Measurements from ENCODE around the gene RAD9A.

Gene RAD9A

DNA sequence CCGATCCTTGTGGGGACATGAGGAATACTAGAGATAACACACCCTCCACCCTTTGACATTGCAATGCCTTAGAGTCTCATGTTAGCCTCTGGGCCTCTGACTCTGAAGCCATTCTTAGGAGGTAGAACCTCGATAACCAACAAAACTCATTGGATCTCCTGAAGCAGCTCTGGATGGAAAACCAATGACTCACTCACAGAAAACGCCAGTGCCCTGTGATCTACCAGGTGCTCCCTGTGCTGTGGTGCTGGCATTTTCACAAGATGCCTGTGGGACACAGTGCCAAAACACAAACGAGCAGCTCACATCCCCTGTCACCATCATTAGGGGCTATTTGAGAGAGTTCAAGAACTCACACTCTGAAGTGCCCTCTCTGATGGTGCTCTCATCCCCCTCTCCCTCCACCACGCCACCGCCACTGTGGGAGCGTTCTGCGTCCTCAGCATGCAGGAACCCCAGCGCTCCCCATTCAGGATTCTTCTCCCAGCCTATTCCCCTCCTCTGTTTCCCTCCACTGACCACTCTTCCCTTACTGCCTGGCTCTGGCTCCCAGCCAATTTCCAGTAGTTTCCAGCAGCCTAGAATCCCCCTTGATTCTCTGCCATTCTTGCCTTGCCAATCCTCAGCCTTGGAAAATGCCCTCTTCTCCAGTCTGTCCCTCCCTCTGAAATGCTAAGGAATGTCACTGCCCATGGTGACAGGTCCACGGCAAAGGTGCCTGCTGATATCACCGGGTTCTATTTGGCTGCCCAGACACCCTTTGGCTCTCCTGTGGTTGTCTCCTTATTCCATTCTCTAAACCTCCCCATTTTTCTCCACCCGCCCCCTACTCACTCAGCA lies 33.7 kb upstream of the RAD9A start:
- no peak for DNase-seq

DNA sequence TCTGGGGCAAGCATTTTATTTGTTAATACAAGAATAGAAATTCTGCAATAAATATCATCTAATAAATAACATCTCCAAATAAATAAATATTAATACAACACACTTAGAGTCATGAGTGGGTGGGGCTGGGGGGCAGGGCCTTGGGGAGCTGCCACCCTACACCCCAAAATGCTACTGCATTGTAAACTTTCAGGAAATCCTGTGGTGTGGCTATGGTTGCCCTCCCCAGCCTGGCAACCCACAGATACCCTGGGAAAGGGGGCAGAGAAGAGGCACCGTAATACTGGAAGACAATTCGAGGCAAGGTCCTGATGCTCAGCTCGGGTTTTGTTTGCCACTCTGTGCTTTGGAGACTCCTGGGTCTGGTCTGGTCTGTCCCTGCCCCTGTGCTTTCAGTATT lies 27.6 kb upstream of the RAD9A start:
- DNase-seq: no peak

DNA sequence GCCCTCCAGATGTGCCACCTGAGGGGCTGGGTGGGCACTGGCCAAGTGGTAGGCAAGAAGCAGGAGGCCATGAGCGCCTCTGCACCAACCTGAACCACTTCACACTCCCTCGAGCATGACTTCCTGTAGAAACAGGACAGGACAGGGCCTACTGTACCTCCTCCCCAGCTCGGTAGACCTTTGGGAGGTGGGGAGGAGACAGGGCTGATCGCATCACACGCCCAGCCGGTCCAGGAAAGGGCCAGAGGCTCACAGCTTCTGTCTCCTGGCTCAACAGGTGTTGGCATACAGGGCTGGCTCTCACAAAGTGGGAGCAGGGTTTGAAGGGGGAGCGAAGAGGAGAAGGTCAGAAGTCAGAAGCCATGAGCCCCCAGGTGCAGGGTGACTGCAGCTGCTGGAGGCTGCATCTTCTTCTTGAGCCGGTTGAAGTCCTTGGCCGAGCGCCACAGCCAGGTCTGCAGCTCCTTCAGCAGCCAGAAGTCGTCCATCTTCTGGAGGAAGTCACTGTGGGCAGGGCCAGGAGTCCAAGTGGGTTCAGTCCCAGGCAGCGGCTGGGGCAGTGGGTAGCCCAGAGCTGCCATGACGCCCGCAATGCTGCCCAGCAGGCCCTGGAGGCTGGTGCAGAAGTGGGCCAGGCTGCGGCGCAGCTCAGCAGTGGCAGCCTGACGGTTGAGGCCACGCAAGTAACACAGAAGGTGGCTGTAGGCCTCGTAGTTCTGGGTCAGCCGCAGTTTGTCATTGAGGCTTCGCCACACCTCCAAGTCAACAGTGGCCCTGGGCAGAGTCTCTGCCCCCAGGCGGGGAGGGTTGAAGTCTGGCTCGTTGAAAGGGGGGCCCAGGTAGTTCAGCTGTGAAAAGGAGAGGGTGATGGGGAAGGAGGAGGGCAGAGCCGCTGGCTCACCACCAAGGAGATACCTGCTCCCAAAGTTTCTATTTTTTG lies 26.7 kb upstream of the RAD9A start:
- DNase-seq: no peak

DNA sequence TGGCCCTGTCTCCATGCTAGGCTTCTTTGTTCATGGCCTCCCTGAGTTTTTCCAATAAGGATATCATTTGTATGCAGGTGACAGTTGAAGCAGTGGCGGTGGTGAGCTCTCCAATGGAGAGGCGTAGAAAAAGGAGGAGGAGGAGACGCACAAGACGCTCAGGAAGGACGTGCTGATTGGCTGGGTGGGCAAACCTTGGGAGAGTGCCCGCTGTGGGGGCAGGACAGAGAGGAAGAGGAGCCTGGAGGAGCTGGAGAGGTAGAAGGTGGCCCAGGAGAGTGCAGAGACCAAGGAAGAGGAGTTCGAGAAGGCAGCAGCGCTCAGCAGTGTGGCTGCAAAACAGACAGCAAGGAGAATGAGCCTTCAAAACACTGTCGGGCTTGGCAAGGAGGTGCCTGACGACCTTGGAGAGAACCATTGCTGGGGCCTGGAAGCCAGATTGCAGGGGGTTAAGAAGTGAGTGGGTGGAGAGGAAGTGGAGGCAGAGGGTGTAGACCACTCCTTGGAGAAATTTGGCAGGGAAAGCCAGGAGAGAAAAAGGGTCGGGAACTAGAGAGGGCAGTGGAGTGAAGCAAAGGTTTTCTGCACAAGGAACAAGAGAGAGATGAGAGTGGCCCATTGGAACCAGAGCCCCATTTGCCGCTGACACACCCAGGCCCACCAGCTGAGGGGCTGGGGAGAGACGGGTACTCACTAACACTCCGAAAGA lies 25.9 kb upstream of the RAD9A start:
- DNase-seq: no peak

DNA sequence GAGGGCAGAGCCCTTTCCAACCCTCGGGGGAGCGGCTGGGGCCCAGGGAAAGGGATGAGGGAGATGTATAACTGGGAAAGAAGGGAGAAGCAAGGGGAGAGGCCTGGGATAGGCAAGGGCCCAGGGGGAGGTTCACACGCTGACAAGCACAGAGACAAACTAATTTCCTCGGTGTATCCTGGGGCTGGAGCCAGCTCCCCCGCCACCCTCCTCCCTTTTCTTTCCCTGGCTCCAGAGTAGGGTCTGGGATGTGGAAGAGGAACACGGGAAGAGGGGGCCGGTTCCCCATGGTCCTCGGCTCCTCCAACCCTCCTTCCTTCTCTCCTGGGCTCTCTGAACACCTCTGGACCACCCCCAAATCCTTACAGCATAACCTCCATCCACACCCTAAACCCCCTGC lies 25.2 kb upstream of the RAD9A start:
- DNase-seq: no peak

DNA sequence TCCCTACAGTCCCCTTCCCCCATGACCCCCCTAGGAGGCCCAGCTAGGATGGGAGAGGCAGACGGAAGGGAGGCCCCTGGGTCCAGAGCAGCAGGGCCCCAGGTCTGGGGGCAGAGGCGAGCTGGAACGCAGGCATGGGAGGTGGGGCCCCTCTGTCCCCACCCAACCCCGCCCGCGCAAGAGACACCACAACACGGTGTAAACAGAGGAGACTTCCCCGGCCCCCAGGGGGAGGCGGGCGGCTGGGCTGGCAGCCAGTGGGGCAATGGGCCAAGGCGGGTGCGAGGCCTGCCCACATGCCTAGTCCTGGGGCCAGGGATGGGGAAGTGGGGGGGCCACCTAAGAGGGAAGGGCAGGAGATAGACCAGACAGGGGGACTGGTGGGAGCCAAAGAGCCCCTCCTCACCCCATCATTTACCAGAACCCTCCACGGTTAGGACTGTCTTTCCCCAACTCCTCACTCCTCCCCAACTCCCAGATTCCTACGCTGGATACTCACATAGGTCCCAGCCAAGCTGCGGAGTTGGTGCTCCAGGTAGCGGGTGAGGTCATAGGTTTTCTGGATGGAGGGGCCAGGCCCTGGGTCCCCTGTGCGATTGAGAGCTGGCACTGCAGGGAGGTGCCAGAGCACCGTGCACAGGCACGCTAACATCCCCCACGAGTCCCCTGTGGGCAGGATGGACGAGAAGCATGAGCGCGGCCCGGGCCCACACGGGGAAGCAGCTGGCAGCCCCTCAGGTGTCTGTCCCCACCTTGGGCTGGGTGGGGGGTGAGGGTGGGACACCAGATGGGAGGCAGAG lies 24.6 kb upstream of the RAD9A start:
- DNase-seq: no peak

DNA sequence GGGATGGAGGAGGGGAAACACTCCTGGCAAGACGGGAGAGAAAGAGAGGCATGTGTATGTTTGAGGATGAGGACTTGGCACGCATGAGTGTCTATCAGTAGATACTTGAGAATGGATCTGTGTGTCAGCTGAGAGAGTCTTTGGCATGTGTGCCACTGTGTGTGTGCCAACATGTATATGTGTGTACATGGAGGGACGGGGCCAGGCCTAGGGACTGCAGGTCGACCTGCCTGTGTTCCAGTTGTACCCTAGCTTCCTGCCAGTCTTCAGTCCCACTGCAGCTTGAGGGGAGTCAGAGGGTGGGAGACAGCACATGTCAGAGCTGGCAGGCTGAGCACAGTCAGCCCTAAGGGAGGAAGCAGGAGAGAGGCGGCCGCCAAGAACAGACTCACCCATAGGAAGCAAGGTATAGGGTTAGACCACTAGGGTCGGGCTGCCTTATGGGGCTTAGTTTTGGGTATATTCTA lies 24.0 kb upstream of the RAD9A start:
- DNase-seq: no peak

DNA sequence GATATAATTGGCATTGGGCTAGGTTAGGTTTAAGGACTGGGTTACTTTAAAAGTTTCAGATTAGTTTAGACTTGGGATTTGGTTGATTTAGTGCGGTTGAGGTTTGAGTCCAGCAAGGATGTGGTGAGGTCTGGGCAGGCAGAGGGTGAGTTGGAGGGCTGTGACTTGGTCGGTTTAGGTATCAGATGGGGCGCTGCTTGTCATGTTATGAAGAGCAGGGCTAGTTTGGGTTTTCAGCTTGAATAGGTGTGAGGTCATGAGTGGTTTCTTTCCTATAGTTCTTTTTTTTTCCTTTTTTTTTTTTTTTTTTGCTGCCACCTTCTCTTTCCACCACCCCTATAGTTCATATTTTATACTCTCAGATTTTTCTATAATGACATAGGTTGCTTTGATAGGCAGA lies 23.2 kb upstream of the RAD9A start:
- DNase-seq: peak; percentile 74

DNA sequence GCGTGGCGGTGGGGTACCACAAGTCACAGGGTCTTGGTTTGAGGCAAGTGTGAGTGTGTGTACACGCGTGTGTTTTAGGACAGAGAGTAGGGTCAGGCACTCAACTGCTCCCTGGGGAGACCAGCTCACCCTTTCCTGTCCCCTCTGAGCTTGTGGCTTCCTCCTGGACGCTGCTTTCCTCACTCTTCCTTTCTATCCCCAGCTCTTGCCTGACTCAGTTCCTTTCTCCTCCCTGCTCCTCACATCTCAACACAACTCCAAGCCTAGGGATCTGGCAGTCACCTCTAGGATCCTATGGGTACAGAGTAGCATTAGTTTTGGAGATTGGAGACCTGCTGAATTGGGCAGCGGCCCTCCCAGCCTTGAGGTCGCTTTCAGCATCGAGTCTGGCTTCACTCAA lies 22.5 kb upstream of the RAD9A start:
- no peak for DNase-seq

DNA sequence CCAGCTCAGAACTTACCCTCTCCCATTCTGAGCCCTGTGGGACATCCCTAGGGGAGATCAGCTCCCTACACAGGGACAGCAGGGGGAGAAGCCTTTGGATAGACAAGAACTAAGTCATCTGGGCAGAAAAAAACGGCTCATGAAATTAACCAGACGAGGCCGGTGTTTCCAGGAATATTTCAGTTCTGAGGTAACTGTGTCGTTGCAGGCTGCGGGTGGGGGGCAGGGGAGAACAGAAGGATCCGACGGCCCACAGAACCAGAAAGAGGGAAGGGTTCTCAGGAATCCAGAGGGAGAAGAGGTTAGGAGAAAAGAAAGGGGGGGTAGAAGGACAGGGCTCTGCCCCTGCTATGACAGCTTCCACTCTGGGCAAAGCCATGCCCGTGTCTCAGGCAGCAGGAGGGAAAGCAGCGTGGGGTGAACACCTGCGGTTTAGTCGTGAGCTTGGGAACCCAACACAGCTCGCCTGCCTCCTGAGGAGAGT lies 21.9 kb upstream of the RAD9A start:
- DNase-seq: no peak

DNA sequence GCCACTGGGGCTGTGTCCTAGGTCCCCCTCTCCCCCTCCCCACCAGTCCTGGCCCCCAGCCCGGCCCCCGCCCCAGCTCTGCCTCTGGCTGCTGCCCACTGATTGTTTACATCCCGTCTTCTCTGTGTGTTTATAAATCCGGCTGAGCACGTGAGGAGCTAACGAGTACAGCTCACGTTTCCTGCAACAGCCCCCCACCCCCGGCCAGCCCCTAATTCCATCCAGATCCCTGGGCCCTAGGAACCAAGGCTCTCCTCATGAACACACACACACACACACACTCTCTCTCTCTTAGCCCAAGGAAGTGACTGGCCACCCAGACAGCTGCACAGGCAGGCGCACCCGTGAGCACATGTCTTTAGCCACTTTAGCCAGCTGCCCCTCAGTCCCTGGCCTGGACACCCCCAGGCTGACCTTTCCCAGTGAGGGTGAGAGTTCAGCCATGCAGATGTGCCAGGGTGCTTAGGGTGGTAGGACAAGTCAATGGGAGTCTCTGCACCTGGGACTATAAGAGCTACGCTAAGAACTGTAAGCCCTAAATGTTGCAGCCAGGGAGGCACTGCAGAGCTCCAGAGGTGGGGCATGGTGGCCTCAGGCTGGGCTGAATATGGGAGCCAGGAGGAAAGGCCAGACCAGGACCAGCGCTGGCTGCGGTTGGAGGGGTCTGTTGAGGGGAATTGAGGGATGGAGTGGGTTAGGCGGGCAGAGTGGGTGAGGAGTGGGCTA lies 21.3 kb upstream of the RAD9A start:
- no peak for DNase-seq

DNA sequence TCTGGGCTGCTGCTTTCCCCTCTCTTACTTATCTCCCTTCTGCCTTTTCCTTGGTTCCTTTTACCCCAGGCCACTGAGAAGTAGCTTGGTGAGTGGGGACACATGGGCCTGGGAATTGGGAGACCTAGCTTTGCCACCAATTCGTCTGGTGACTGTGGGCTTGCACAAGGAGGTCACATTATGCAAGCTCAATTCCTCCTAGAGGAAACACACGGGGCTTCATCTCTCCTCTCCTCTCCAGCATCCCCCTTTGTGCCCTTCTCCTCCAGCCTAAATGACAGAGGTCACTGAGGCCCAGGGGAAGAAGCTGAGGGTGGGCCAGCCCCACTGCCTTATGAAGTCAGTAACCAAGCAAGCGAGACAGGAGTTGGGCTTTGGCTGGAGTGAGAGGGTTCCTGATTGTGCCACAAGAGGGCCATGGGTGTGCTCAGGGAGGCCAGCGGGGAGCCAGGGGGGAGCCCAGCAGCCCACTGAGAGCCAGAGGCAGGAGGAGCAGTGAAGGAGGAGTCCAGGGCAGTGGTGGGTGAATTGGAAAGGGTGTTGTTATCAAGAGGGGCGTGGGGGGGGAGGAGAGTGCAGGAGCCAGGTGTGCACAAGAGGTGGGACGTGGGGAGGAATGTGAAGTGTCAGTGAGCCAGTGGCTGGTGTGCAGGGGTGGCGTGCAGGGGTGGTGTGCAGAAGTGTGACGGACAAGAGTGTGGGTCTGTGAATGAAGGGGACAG lies 20.4 kb upstream of the RAD9A start:
- DNase-seq: no peak

DNA sequence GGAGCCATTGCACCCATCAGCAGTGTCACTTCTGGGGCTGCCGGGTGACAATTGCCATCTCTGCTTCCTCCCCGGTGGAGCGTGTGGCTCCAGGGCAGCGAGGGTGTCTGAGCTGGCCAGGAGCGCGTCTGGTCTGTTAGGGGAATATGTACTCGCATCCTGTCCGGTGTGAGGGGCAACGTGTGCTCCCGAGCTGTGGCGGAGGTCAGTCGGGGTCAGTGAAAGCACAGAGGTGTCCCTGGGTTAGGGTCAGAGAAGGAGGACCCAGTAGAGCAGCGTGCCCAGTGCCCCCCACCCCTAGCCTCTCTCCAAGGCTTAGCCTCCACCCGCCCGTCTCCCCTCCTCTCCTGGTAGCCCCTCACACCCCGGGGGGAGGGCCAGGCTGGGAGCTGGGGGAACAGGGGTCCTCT lies 19.9 kb upstream of the RAD9A start:
- DNase-seq: no peak

DNA sequence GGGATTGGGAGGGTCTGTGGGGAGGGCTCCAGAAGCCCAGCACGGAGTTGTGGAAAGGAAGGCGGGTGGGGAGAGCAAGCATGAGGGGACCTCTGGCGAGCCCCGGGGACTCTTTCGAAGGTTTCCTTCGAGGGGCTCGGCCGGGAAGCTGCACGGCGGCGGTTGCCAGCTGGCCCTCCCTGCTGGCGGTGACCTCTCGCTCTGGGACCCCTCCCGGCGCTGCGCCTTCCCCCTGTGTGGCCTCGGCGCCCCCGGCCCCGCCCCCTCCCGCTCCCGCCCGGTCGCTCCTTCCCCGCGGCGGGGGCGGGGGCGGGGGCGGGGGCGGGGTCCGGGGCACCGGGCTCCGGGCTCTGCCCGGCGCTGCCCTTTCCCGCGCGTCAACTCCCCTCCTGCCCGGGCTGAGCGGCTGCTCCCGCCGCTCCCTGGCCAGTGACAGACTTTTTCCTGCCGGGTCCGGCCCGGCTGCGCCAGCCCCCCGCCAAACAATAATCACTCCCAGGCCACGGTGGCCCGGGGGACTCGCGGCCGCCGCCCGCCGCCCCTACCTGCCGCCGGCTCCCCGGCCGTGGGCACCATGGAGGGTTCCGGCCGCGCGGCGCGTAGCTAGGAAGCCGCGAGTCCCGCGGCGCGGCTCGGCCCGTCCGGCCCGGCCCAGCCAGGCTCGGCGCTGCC lies 19.3 kb upstream of the RAD9A start:
- DNase-seq: no peak

DNA sequence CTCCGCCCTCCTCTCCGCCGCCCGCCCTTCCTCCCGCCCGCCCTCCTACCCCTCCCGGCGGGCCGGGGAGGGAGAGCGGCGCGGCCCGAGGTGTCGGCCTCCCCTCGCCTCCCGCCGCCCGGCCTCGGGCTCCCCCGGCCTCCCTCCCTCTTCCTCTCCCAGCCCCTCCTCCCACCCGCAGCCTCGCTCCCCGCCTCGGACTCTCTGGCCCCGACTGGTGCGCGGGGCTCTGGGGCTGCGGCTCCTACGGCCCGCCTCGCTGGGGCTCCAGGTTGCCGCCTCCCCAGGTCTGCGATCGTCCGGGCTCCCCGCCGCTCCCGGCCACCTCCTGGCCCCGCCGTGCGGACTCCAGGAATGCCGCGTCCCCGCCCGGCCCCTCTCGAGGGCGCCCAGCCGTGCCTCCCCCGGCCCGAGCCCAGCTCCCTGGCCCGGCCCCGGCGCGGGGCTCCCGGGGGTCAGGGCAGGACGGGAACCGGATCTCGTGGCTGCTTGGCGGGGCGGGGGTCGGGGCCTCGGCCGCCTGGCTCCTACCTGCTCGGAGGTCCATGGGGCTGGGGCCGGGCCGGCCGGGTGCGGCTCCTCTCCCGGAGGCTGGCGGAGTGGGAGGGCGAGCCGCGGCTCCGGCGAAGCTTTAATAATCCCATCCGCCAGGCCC lies 18.7 kb upstream of the RAD9A start, which contains the start of gene CLCF1:
TSS of gene CLCF1 (minus strand) at position 606 of the 655 bp plus-strand sequence. CDS start at position 547, 59 bp downstream.
- DNase-seq: no peak

DNA sequence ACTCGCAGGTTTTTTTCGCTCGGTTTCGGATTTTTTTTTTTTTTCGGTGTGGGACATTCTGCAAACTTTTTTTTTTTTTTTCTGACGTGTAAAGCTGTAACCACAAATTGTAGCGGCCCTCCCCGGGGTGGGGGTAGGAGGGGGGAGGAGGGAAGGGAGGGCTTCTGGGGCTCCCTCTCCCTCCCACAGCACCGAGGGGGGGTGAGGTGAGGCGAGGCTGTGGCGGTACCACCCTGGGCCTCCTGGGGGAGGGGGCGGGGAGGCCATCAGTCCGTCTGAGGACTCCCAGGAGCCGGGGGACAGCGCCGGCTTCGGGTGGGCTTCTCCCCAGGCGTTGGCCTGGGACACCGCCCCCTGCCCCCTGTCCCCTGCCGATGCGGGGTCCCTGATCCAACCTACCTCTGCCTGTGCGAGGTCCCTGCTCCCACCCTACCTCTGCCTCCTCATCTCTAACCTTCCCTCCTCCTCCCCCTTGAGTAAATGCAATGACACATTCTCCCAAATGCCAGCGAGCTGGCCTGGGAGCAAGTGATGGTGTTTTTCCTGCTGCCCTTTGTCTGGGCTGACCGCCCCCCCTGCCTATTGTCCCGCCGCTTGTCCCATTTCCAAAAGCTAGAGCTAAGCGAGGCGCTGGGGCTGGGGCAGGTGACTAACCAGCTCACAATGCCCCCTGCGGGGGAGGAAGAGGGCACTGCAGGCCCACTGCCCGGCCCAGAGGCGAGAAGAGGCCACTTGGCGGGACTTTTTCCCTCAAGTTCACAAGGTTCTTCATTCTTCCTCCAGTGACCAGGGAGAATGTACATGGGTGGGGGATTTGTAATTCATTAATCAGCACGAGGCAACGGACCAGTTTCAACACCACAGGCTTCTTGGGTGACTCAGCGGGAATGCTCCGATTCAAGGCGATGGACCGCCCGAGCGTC lies 17.9 kb upstream of the RAD9A start:
- peak; percentile 37 for DNase-seq

DNA sequence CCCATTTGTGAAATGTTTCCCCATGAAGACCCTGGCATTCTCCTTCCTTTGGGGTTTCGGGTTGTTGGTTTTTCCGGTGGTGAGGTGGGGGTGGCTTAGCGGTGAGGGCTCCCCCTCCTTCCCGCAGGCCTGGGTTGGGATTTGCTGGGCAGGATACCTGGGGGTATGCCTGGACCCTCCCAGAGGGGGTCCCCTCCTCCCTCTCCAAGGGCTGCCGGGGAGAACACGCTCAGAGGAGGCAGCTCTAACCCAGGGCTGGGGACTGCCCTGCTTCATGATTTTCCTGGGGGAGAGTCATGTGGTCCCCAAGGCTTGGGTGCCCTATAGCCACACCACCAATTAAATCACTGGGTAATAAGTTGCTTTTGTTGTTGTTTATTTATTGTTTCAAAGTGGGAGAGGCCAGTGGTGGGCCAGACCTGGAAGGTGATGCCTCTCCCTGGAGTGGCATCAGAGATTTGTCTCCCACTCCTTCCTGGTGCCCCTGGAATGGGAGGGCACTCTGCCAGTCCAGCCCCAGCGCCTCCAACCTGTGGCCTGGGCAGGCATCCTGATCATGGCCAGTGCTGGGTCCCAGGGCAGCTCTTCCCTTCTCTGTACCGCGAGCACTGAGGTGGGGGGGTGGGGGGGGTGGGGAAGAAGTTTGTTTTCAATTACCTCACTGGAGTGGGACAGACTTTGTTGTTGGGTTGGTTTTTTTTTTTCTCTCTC lies 17.1 kb upstream of the RAD9A start:
- no peak for DNase-seq
